Kidney (tissue), 14 donors: ENCODE results near the gene ANXA11. TPM values are rescaled to one million over a fixed set of nuclear protein-coding genes. Genes with fewer than 3 reads are reported as not detected.

ENCODE experiments used
- DNase-seq, 5 donors: peaks; one replicate each; pipeline ENCODE4 v3.0.0-alpha.2; 2013 to 2020
- FAIRE-seq: peaks from 2 replicates; lab custom pipeline; 2012; peaks lifted over from hg19 to GRCh38; lab: Jason Lieb, UNC
- H3K27ac ChIP-seq, 2 donors: one replicate each; pipeline ENCODE4 v1.7.0; 2013; ENCODE audit warnings: low read depth in 2 of 2, low read length in 2 of 2, inconsistent platforms in 1 of 2
- H3K27me3 ChIP-seq: one replicate; pipeline ENCODE4 v1.7.1; 2013; ENCODE audit warnings: low read length, inconsistent platforms; ENCODE audit not compliant: control insufficient read depth, insufficient read depth
- H3K36me3 ChIP-seq, 3 donors: one replicate each; pipeline versions ENCODE4 v1.7.0 to v1.7.1; 2013; ENCODE audit warnings: low read length in 3 of 3, control low read depth in 1 of 3, inconsistent platforms in 1 of 3; ENCODE audit not compliant: insufficient read depth in 3 of 3, control insufficient read depth in 2 of 3
- H3K4me1 ChIP-seq, 3 donors: one replicate each; pipeline versions ENCODE4 v1.7.0 to v1.7.1; 2013; ENCODE audit warnings: low read length in 3 of 3, inconsistent platforms in 1 of 3, low read depth in 1 of 3; ENCODE audit not compliant: control insufficient read depth in 2 of 3, insufficient read depth in 2 of 3
- H3K4me3 ChIP-seq, 3 donors: one replicate each; pipeline versions ENCODE4 v1.7.0 to v1.8.1; 2013; ENCODE audit warnings: low read length in 3 of 3, control low read depth in 1 of 3, inconsistent platforms in 1 of 3
- H3K9ac ChIP-seq, 3 donors: one replicate each; pipeline versions ENCODE4 v1.7.0 to v1.7.1; 2013; ENCODE audit warnings: low read length in 3 of 3, control low read depth in 1 of 3, inconsistent platforms in 1 of 3
- H3K9me3 ChIP-seq, 3 donors: one replicate each; pipeline versions ENCODE4 v1.7.0 to v1.7.1; 2013; ENCODE audit warnings: low read length in 3 of 3, control low read depth in 1 of 3, inconsistent platforms in 1 of 3; ENCODE audit not compliant: control insufficient read depth in 2 of 3, insufficient read depth in 1 of 3
- intact Hi-C: fragments of 100-400 bp; cut with DNase I; formaldehyde crosslinking; loops from one replicate; pipeline ENCODE4 v1.11.1; 2022
- polyA plus RNA-seq: library from polyadenylated mRNA; stranded (reverse); fragments of 350-450 nt; fragmentation: Illumina TruSeq; extraction: RNeasy Lipid Tissue Mini Kit (QIAGEN cat#74804); gene quantifications from one replicate; pipeline ENCODE4 v1.2.3, GENCODE V29; 2014; ENCODE audit warnings: low read depth, low replicate concordance; ENCODE audit not compliant: insufficient read depth
- total RNA-seq: library from RNA; stranded (reverse); fragmentation: NEBNext Ultra II Directional; extraction: Animal tissue kit (Norgen Biotek cat#: 25700); gene quantifications from one replicate; pipeline ENCODE4 v1.2.1, GENCODE V29; 2021
- TF ChIP-seq, protein P1 (sequence below): IDR thresholded peaks from 3 replicates; pipeline ENCODE4 v1.5.1; 2012; ENCODE audit warnings: mild to moderate bottlenecking, moderate library complexity, borderline replicate concordance; ENCODE audit not compliant: insufficient read depth; ENCODE audit errors: extremely low read depth
- donor health status: control.
- donor health status: control.
- donor health status: control.
- donor health status: control.
- donor health status: control.
- donor health status: DM: yes; HTN: yes; CAD: no.
- donor health status: Normal renal cell carcinoma (clear cell type).

ANXA11 gene
- total and polyA plus RNA-seq, 2 donors from 2014 or later: 435 to 543 TPM

DNA sequence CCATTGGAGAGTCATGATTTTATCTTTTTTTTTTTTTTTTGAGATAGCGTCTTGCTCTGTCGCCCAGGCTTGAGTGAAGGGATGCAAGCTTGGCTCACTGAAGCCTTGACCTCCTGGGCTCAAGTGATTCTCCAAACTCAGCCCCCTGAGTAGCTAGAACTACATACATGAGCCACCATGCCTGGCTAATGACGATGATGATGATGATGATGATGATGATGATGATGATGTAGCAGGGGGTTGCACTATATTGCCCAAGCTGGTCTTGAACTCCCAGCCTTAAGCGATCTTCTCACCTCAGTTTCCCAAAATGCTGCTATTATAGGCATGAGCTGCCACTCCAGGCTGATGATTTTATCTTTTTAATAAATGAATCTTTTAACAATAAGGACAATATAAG lies 86.7 kb downstream of the ANXA11 start:
- Histone ChIP-seq H3K36me3 (no peaks in the 10 kb centered on the region), H3K4me1 (no peaks in the 10 kb centered on the region), H3K27me3 (no peaks in the 10 kb centered on the region), H3K4me3 (no peak overlapping the region), H3K9me3 (no peaks in the 10 kb centered on the region), H3K9ac (no peak overlapping the region), H3K27ac (no peak overlapping the region)
- TF ChIP-seq, protein P1, sequence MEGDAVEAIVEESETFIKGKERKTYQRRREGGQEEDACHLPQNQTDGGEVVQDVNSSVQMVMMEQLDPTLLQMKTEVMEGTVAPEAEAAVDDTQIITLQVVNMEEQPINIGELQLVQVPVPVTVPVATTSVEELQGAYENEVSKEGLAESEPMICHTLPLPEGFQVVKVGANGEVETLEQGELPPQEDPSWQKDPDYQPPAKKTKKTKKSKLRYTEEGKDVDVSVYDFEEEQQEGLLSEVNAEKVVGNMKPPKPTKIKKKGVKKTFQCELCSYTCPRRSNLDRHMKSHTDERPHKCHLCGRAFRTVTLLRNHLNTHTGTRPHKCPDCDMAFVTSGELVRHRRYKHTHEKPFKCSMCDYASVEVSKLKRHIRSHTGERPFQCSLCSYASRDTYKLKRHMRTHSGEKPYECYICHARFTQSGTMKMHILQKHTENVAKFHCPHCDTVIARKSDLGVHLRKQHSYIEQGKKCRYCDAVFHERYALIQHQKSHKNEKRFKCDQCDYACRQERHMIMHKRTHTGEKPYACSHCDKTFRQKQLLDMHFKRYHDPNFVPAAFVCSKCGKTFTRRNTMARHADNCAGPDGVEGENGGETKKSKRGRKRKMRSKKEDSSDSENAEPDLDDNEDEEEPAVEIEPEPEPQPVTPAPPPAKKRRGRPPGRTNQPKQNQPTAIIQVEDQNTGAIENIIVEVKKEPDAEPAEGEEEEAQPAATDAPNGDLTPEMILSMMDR: no peak
- FAIRE-seq: no peak
- no peak for DNase-seq
- intact Hi-C loops: no loop called here

GRCh38 chr10:80110986-80111385 lies 94.4 kb downstream of the ANXA11 start:
- no peak overlapping the region for H3K4me3 ChIP-seq
- H3K9me3 ChIP-seq: peaks cover 0 to 13% (median 2%) of the 10 kb centered on the region in 3 donors
- no peaks in the 10 kb centered on the region for H3K27me3 ChIP-seq
- FAIRE-seq: no peak
- no peaks in the 10 kb centered on the region for H3K4me1 ChIP-seq
- DNase-seq: peak in 2 of 5 donors; percentile 6 to 22
- no peak overlapping the region for H3K27ac ChIP-seq
- H3K9ac ChIP-seq: no peak overlapping the region
- TF ChIP-seq, protein P1: no peak
- no peaks in the 10 kb centered on the region for H3K36me3 ChIP-seq
- intact Hi-C loops: no loop called here

- no peaks in the 10 kb centered on the region for H3K36me3 ChIP-seq
- DNase-seq: no peak
- FAIRE-seq: no peak
- no peaks in the 10 kb centered on the region for H3K27me3 ChIP-seq
- no peak overlapping the region for H3K4me3 ChIP-seq
- TF ChIP-seq, protein P1: no peak
- H3K27ac ChIP-seq: no peak overlapping the region
- H3K9me3 ChIP-seq: peaks cover 0 to 13% (median 2%) of the 10 kb centered on the region in 3 donors
- H3K4me1 ChIP-seq: no peaks in the 10 kb centered on the region
- H3K9ac ChIP-seq: no peak overlapping the region
- intact Hi-C loops: no loop called here
Measured at GRCh38 chr10:80108576-80109239, 96.6 kb downstream of the ANXA11 start.
